Omental fat pad (tissue), 4 donors: Measurements from ENCODE around the gene HKDC1. TPM values are rescaled to one million over a fixed set of nuclear protein-coding genes. Genes with fewer than 3 reads are reported as not detected.

Experiments
- ATAC-seq: fragments of 150-250 bp; one replicate; pipeline ENCODE4 v1.9.1; 2016; ENCODE audit warnings: mild to moderate bottlenecking, moderate library complexity; ENCODE audit not compliant: low FRiP score
- DNase-seq: peaks from one replicate; pipeline ENCODE4 v3.0.0-alpha.2; 2019; ENCODE audit warnings: low spot score
- CTCF ChIP-seq, 3 donors: fragments of 450-650 bp; IDR thresholded peaks; one replicate each; pipeline ENCODE4 v1.5.1; 2016 to 2017; ENCODE audit warnings: antibody characterized with exemption in 3 of 3, mild to moderate bottlenecking in 3 of 3, moderate library complexity in 2 of 3
- total RNA-seq, 4 donors: library from RNA; depleted of rRNA; stranded (reverse); fragments of >200 nt; gene quantifications; one replicate each; pipeline ENCODE4 v1.1.0, GENCODE V29; 2016

HKDC1 gene
- total RNA-seq, 4 donors from 2014 or later: 0.13 to 0.46 TPM; not detected in 2

GRCh38 chr10:69209787-69210484, 10.2 kb upstream of the HKDC1 start:
- DNase-seq (no peak), ATAC-seq (no peak)
- no peak for TF ChIP-seq CTCF (IDR thresholded peaks at IDR 0.05)

- TF ChIP-seq CTCF (IDR thresholded peaks at IDR 0.05): no peak
- ATAC-seq: no peak
- DNase-seq: no peak
Observed at GRCh38 chr10:69211104-69211503, 9.0 kb upstream of the HKDC1 start.

GRCh38 chr10:69211524-69211923, 8.6 kb upstream of the HKDC1 start:
- ATAC-seq (no peak), DNase-seq (no peak)
- no peak for TF ChIP-seq CTCF (IDR thresholded peaks at IDR 0.05)

- no peak for TF ChIP-seq CTCF (IDR thresholded peaks at IDR 0.05)
- ATAC-seq (no peak), DNase-seq (no peak)
Observed at GRCh38 chr10:69213591-69214311, 6.4 kb upstream of the HKDC1 start.

- DNase-seq (no peak), ATAC-seq (no peak)
- TF ChIP-seq CTCF (IDR thresholded peaks at IDR 0.05): no peak
Observed at GRCh38 chr10:69214666-69215131, 5.4 kb upstream of the HKDC1 start.

GRCh38 chr10:69215405-69216171, 4.5 kb upstream of the HKDC1 start:
- no peak for ATAC-seq
- no peak for DNase-seq
- no peak for TF ChIP-seq CTCF (IDR thresholded peaks at IDR 0.05)
